ES-I3 (cell line): ENCODE measurements around the gene DIDO1.

Experiments
- H3K36me3 ChIP-seq: 2 replicates; pipeline ENCODE4 v1.6.1; 2013; ENCODE audit warnings: mild to moderate bottlenecking, low read length, control low read depth, moderate library complexity; ENCODE audit not compliant: insufficient read depth
- H3K4me1 ChIP-seq: 2 replicates; pipeline ENCODE4 v1.6.1; 2013; ENCODE audit warnings: mild to moderate bottlenecking, control low read depth, low read length; ENCODE audit not compliant: insufficient read depth
- H3K9ac ChIP-seq: 2 replicates; pipeline ENCODE4 v1.6.1; 2013; ENCODE audit warnings: low read depth, mild to moderate bottlenecking, low read length, moderate library complexity
- H3K9me3 ChIP-seq: 2 replicates; pipeline ENCODE4 v1.6.1; 2013; ENCODE audit warnings: mild to moderate bottlenecking, low read length, moderate library complexity; ENCODE audit not compliant: control insufficient read depth, insufficient read depth

The DIDO1 gene

DNA sequence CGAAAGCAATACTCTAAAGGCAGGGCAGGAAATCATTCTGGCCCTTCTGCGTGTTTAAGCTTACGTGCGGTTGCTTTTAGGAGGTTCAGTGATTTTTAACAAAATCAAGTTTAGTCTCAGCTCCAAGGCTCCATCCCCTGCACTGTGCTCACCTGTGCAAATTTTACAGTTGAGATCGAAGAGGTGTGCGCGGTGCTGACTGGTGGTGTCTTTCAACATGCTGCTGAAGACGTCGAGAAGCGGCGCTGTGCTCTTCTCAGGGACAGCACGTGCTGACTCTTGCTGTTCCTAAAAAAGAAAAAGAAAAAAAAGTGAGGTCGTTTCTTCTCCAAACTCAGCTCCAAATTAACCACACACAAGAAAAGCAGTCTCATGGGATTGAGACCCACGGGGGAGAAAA lies 32.0 kb downstream of the DIDO1 start:
- Histone ChIP-seq H3K9ac (no peak overlapping the region), H3K9me3 (no peaks in the 10 kb centered on the region), H3K4me1 (peaks cover 7% of the 10 kb centered on the region), H3K36me3 (peaks cover 35% of the 10 kb centered on the region)

DNA sequence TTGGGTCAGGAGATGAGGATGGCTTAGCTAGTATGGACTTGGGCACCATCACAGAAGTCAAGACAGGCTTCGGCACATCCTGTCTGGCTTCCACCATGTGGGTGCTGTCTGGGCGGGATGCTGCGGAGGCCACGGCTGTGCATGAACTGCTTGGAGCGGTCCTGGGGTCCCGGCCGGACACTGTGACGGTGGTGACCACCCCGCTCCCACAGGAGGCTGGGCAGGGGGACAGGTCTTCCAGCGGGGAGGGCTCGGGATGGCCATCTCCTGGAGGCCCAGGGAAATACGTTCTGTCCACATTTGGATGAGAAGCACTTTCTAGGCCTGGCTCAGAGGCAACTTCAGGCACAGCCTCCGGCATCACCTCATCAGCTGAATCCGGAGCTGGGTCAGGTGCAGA lies 32.6 kb downstream of the DIDO1 start:
- 0 out of 2 replicates have a peak, but pooled peaks cover 3% of the 10 kb centered on the region for H3K4me1 ChIP-seq
- H3K36me3 ChIP-seq, result peaks cover 40% of the 10 kb centered on the region
- no peaks in the 10 kb centered on the region for H3K9me3 ChIP-seq
- H3K9ac ChIP-seq, result no peak overlapping the region

DNA sequence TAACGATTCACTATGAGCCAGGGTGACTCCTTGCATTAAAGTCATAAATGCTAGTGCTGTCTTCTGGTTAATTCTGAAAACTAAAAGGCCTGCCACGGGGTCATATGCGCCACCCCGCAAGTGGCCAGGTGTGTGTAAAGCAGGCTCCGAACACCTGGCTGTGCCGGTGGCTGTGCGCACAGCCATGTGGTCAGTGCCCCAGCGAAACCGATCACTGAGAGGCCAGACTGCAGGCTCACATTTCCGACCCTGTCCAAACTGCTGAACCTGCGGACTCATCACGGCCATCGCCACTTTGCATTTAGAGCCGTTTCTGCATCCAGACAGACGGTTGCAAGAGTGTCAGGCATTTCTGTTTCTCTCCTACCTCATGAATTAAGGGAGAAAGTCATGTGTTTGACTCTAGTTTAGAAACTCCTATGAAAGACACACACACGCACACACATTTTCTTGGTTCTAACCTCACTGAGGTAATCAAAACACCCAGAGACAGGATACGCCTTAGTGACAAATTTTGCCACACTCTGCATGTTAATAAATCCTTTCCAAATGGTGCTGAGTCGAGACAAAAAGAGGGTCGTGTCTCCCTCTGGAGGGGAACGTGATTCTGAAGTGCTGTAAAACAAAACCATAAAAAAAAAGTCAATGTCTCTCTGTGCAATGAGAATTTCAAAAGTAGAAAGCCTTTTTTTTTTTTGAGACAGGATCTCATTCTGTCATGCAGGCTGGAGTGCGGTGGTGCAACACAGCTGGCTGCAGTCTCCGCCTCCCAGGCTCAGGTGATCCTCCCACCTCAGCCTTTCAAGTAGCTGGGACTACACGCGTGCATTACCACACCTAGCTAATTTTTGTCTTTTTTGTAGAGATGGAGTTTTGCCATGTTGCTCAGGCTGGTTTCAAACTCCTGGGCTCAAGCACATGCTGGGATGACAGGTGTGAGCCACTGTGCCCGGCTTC lies 33.7 kb downstream of the DIDO1 start:
- no peaks in the 10 kb centered on the region for H3K4me1 ChIP-seq
- H3K9ac ChIP-seq, result no peak overlapping the region
- no peaks in the 10 kb centered on the region for H3K9me3 ChIP-seq
- H3K36me3 ChIP-seq, result peaks cover 50% of the 10 kb centered on the region

DNA sequence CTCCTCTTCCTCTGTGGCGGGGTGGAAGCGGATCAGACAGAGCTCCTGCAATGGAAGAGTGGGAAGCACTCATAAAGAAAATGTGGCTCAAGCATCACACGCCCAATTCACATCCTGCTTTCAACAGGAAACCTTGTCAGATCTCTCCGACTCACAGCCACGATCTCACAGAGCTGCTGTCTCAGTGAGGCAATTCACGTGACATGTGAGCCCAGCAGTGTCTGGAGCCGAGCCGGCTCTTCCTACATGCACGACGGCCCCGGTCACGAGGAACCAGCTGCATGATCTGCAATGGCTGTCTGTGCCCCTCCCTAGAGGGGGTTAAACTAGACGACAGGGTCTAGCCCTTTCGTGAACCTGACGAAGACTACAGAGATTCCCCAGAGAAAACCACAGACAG lies 35.2 kb downstream of the DIDO1 start:
- H3K9me3 ChIP-seq, result no peaks in the 10 kb centered on the region
- no peaks in the 10 kb centered on the region for H3K4me1 ChIP-seq
- no peak overlapping the region for H3K9ac ChIP-seq
- H3K36me3 ChIP-seq, result peaks cover 50% of the 10 kb centered on the region

DNA sequence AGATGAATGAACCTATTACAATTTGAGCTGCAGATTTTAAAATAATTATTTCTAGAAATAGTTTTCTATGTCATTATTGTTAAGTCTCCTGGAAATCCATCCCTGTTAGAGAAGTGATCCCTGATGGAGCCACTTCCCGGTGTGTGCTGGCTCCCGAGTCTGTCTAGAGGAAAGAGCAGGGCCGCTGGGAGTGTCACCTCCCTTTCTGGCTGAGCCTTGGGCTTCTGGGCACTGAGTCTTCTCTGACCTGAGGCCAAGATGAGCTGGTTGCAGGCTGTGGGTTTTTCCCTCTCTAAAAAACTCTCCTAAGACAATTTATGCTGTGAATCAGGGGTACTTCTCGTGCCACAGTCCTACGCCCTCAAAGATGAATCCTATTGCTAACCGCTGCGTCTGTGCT lies 35.9 kb downstream of the DIDO1 start:
- H3K36me3 ChIP-seq, result peaks cover 48% of the 10 kb centered on the region
- no peaks in the 10 kb centered on the region for H3K9me3 ChIP-seq
- no peak overlapping the region for H3K9ac ChIP-seq
- no peaks in the 10 kb centered on the region for H3K4me1 ChIP-seq

DNA sequence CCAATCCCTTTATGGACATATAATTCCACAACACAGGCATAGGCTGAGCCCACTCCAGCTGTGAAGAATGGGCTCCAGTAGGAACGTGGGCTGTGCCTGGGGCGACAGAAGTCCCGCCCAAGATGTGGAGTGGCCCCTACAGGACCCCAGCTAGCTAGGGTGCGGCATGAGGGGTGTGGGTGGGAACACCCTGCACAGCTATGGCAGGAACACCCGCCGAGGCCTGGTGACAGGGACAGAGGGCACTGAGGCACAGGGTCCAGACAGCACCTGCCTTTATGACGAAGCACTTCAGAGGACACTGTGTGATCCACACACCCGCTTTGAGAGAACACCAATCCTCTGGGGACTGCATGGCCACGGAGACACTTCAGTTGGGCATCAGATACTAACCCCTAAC lies 36.4 kb downstream of the DIDO1 start:
- no peaks in the 10 kb centered on the region for H3K9me3 ChIP-seq
- no peak overlapping the region for H3K9ac ChIP-seq
- peaks cover 46% of the 10 kb centered on the region for H3K36me3 ChIP-seq
- no peaks in the 10 kb centered on the region for H3K4me1 ChIP-seq

DNA sequence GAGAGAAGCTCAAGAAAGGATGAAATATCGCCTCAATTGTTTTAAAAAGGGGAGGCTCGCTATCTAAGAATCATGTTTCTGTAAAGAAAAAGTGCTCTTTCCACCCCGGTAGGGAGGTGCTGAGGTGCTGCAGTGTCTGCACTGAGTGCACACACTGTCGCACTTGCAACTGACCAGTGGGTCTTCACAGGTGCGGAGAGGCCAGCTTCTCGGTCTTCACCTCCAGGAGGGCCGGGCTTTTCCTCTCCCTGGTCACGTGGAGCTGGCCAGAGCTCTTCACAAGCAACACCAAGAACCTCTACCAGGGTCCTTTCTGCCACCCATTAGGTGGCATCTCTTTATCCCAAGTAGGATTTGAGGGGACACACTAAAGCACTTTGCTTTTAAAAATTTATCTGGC lies 36.9 kb downstream of the DIDO1 start:
- H3K9me3 ChIP-seq, result no peaks in the 10 kb centered on the region
- no peak overlapping the region for H3K9ac ChIP-seq
- peaks cover 4% of the 10 kb centered on the region; the same call in 1 of the 2 replicates for H3K4me1 ChIP-seq
- peaks cover 41% of the 10 kb centered on the region for H3K36me3 ChIP-seq

DNA sequence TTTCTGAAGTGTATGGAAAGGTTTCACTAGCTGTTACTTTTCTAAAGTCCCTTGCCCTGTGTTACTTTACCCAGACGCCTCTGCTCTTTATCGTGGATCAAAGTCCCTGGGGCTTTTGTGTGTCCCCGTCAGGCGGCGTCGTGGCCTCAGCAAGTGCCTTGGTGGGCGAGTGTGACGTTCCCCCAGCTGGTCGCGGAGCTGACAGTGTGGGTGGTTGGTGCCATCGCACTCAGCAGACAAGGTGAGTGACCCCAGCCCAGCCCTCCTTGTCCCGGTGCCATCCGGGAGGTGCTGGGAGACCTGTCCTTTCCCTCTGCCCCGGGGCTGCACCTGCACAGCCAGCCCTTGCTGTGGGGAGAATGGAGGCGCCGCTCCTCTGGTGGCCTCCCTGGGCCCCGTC lies 37.4 kb downstream of the DIDO1 start:
- Histone ChIP-seq H3K9ac (no peak overlapping the region), H3K36me3 (peaks cover 39% of the 10 kb centered on the region), H3K9me3 (no peaks in the 10 kb centered on the region), H3K4me1 (peaks cover 8% of the 10 kb centered on the region; the same call in 1 of the 2 replicates)

DNA sequence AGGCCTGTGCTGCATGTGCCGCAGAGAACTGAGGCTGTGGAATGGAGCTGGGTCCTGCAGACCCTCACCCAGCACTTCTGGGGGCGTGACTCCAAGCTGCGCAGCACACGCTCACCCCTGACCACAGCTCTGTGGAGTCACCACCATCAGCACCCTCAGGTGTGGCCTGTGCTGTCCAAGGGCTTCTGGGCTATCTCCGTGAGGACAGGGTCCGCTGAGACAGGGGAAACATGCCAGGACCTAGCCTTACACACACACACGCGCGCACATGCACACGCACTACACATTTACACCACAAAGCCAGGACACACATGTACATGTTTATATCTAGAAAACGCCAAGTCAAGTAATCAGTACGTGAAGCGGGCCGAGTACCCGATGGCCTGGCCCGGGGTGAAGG lies 37.9 kb downstream of the DIDO1 start:
- Histone ChIP-seq H3K9ac (no peak overlapping the region), H3K9me3 (no peaks in the 10 kb centered on the region), H3K4me1 (peaks cover 8% of the 10 kb centered on the region; the same call in 1 of the 2 replicates), H3K36me3 (peaks cover 37% of the 10 kb centered on the region)

DNA sequence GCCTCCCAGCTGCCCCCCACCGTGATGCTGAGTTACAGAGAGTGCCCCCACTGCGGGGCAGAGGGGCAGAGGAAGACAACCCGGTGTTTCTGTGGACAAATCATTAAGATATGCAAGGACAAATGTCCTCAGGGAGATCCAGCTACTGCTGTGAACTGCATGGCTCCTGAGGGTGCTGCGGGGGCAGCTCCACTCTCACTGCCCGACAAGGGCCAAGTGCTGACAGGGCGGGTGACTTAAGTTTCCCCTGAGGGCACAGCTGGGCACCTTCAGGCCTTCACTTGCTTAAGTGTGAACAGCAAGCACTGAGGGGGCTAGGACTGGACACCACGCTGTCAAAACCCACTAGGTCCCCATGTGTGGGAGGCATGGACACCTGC lies 38.5 kb downstream of the DIDO1 start:
- no peak overlapping the region for H3K9ac ChIP-seq
- peaks cover 8% of the 10 kb centered on the region; the same call in 1 of the 2 replicates for H3K4me1 ChIP-seq
- peaks cover 31% of the 10 kb centered on the region for H3K36me3 ChIP-seq
- H3K9me3 ChIP-seq, result no peaks in the 10 kb centered on the region

DNA sequence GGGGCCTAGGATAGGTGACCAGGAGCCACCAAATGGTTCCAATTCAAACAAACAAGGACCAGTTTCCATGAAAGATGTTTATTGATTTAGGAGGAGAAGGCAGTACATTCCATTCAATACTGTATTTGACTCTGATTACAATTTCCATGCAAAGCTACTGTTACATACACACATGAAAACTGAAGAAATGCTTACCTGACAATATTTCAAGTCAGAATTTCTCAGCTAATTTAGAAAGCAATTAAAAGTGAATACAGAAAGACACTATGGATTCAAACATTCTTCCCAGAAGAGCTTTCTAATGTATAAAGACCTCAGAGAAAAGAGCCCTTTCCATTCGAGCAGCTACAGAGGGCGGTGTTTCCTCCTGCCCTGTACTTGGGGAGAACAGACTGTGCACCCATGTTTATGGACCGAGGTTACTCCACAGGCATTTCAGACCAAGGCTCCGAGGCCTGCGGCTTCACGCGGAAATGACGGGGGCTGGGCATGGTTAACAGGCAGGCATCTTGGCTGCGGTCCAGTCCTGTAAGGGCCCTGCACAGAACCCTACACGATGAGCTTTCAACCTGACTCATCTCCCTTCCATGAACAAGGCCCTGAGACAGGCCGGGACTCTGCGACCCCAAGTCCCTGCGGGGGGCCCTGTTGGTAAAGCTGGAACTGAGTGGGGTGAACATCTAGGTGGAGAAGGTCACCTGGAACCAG lies 39.0 kb downstream of the DIDO1 start:
- H3K9me3 ChIP-seq, result no peaks in the 10 kb centered on the region
- no peak overlapping the region for H3K9ac ChIP-seq
- H3K4me1 ChIP-seq, result peaks cover 8% of the 10 kb centered on the region; the same call in 1 of the 2 replicates
- H3K36me3 ChIP-seq, result peaks cover 26% of the 10 kb centered on the region

DNA sequence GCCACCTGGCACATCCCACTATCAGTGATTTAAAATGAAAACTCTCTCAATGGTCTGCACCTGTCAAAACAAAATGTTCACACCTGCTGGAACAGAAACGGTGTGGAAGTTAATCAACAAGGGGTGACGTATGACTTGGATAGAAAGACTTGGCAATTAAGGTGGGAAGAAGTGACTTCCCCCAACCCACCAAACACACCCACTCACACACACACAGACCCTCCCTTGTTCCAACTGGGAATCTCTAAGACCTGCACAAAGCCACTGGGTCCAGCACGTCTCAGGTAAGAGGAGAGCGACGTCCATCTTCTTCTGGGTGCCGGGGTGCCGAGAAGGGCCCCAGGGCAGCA lies 39.6 kb downstream of the DIDO1 start:
- Histone ChIP-seq H3K4me1 (peaks cover 8% of the 10 kb centered on the region; the same call in 1 of the 2 replicates), H3K36me3 (peaks cover 21% of the 10 kb centered on the region), H3K9me3 (no peaks in the 10 kb centered on the region), H3K9ac (no peak overlapping the region)

DNA sequence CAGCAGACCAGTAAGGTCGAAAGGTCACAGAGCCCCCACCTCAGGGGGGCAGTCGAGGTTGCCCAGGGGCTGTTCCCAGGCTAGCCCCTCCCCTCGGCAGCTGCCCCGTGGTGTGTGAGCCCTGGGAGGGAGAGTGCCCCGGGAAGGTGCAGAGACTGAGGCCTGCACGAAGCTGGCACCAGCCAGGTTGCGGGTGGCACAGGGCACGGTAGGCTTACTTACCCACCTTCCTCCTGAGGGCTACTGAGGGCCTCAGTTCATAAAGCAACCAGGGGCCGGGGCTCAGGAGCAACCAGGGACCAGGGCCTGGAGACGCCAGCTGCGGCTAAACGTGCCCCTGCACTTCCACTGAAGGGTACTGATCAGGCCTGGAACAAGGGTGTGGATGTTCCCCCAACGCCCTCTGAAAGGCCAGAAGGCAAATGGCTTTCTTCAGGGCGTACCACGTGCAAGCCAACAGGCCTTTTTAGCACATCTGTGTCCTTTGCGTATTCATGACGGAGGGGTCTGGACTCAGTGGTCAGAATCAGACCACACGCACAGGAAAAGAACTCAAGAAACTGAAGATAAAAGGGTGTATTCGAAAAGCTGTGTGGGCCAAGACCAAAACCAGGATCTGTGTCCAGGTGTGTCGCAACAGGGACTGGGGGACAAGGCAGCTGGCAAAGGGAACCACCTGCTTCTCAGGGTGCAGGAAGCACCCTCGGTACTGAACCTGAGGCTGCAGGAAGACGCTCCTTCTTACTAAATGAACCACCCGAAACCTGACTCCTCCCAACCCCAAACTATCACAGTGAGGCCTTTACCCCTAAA lies 40.2 kb downstream of the DIDO1 start:
- Histone ChIP-seq H3K4me1 (peaks cover 8% of the 10 kb centered on the region; the same call in 1 of the 2 replicates), H3K9ac (no peak overlapping the region), H3K36me3 (peaks cover 21% of the 10 kb centered on the region), H3K9me3 (no peaks in the 10 kb centered on the region)
